ENCODE data around the gene PLEKHG4.

The PLEKHG4 gene

GRCh38 chr16:67336648-67337047, 57.3 kb downstream of the PLEKHG4 start:
- TF ChIP-seq CTCF (conservative IDR thresholded peaks at IDR 0.05; ENCODE audit: low read depth, low read length): no peak
- DNase-seq (ENCODE audit: low read depth): no peak
- no peak overlapping the region for H3K4me3 ChIP-seq (ENCODE audit: low read depth, low read length)
